HepG2 (cell line): Measurements from ENCODE around the gene ADGRF5. TPM values are rescaled to one million over a fixed set of nuclear protein-coding genes. Genes with fewer than 3 reads are reported as not detected.
"Not testable (repeated sequence)": the region's sequence is repeated elsewhere in the genome, so short reads cannot be mapped to it uniquely, and the experiment has no call there.

ENCODE experiments used
- ATAC-seq: fragments of 200-7000 bp; cut with Tn5 transposase; 3 replicates; pipeline ENCODE4 v1.9.1; 2020; ENCODE audit warnings: mild to moderate bottlenecking, moderate library complexity
- BruUV-seq: library from RNA; stranded (reverse); fragments of 400-500 nt; replicated peaks from 2 replicates; lab custom pipeline; 2021; lab: Mats Ljungman, UMichigan
- CTCF ChIA-PET: fragments of 300-600 bp; formaldehyde crosslinking; extraction: SDS; loops from one replicate; lab custom pipeline; 2021; ENCODE audit warnings: low total read pairs, inconsistent platforms, low intra/inter-chr PET ratio; lab: Yijun Ruan, JAX
- POLR2A ChIA-PET: fragments of 350-600 bp; sonication (Branson Sonifier 250); formaldehyde crosslinking; loops from one replicate; lab custom pipeline; 2020; ENCODE audit warnings: antibody characterized with exemption, inconsistent platforms; lab: Yijun Ruan, JAX
- DNase-seq: peaks from one replicate; pipeline ENCODE4 v3.0.0-alpha.2; 2015; ENCODE audit warnings: low spot score
- FAIRE-seq: peaks from 3 replicates; lab custom pipeline; 2011; peaks lifted over from hg19 to GRCh38; lab: Jason Lieb, UNC
- H2AFZ ChIP-seq: one replicate; pipeline ENCODE4 v1.6.1; 2011; ENCODE audit warnings: low read length, inconsistent platforms
- H3K27ac ChIP-seq: fragments of 300-600 bp; 3 replicates; pipeline ENCODE4 v1.8.0; 2011; ENCODE audit warnings: mixed run types, mild to moderate bottlenecking, mixed read lengths, low read length, inconsistent platforms; ENCODE audit not compliant: insufficient read depth; ENCODE audit errors: extremely low read length
- H3K27me3 ChIP-seq, 2 experiments: fragments of 200-600 bp in 1 of 2; 2 replicates in 1 of 2; 3 replicates in 1 of 2; pipeline versions ENCODE4 v1.6.0 to v1.8.0; 2011; ENCODE audit warnings: low read length in 2 of 2, mild to moderate bottlenecking in 2 of 2, moderate library complexity in 2 of 2, inconsistent platforms in 1 of 2; ENCODE audit not compliant: insufficient read depth in 2 of 2, control insufficient read depth in 1 of 2
- H3K36me3 ChIP-seq, 2 experiments: fragments of 200-600 bp in 1 of 2; replicated peaks in 1 of 2; 2 replicates in 1 of 2; 3 replicates in 1 of 2; pipeline versions ENCODE4 v1.5.1 to v1.8.0; 2011; ENCODE audit warnings: low read length in 2 of 2, inconsistent platforms in 1 of 2; ENCODE audit not compliant: insufficient read depth in 2 of 2, control insufficient read depth in 1 of 2
- H3K4me1 ChIP-seq: 2 replicates; pipeline ENCODE4 v1.5.1; 2012; ENCODE audit warnings: low read length, inconsistent platforms; ENCODE audit not compliant: insufficient read depth
- H3K4me2 ChIP-seq: 2 replicates; pipeline ENCODE4 v1.6.0; 2011; ENCODE audit warnings: low read depth, low read length, inconsistent platforms
- H3K4me3 ChIP-seq, 3 experiments: fragments of 200-600 bp in 1 of 3; sonication (generic), shearing (Covaris generic) in 1 of 3; replicated peaks in 1 of 3; 2 replicates each; pipeline ENCODE4 v1.5.1; 2011 to 2016; ENCODE audit warnings: low read length in 3 of 3, inconsistent platforms in 2 of 3, low read depth in 2 of 3, mild to moderate bottlenecking in 2 of 3, control low read depth in 1 of 3, mixed read lengths in 1 of 3; ENCODE audit not compliant: insufficient read depth in 1 of 3
- H3K79me2 ChIP-seq: one replicate; pipeline ENCODE4 v1.6.1; 2011; ENCODE audit warnings: low read length, inconsistent platforms; ENCODE audit not compliant: insufficient read depth
- H3K9ac ChIP-seq: 2 replicates; pipeline ENCODE4 v1.6.0; 2011; ENCODE audit warnings: mild to moderate bottlenecking, low read depth, low read length, inconsistent platforms; ENCODE audit not compliant: insufficient read depth
- H3K9me3 ChIP-seq: 2 replicates; pipeline ENCODE4 v1.5.1; 2012; ENCODE audit warnings: mild to moderate bottlenecking, low read length
- H4K20me1 ChIP-seq: 2 replicates; pipeline ENCODE4 v1.6.0; 2011; ENCODE audit warnings: inconsistent platforms, mild to moderate bottlenecking, low read length, moderate library complexity; ENCODE audit not compliant: insufficient read depth
- ATF7 ChIP-seq, 2 experiments: fragments of 450-650 bp in 1 of 2; sonication (generic) in 1 of 2; formaldehyde crosslinking in 1 of 2; IDR thresholded peaks; 2 replicates each; pipeline versions ENCODE4 v1.4.0 to v1.6.1; 2016 to 2020; ENCODE audit warnings: antibody characterized with exemption in 1 of 2, mild to moderate bottlenecking in 1 of 2, missing genetic modification reagents in 1 of 2
- CREB1 ChIP-seq, 2 experiments: fragments of 450-650 bp in 1 of 2; IDR thresholded peaks; 2 replicates each; pipeline ENCODE4 v1.6.1; 2016 to 2017; ENCODE audit warnings: control low read depth in 1 of 2, mild to moderate bottlenecking in 1 of 2, missing compliant biosample characterization in 1 of 2, missing genetic modification characterization in 1 of 2
- GATA4 ChIP-seq: sonication (generic); IDR thresholded peaks from 2 replicates; pipeline ENCODE4 v1.6.1; 2016; ENCODE audit warnings: antibody characterized with exemption, low read depth, borderline replicate concordance
- HDAC1 ChIP-seq: sonication (generic); formaldehyde crosslinking; IDR thresholded peaks from 2 replicates; pipeline ENCODE4 v1.5.1; 2020; ENCODE audit warnings: mild to moderate bottlenecking, missing genetic modification reagents
- HMGXB4 ChIP-seq, 2 experiments: sonication (generic) in 1 of 2; formaldehyde crosslinking in 1 of 2; IDR thresholded peaks; 2 replicates each; pipeline versions ENCODE4 v1.4.0 to v1.6.1; 2018 to 2020; ENCODE audit warnings: missing genetic modification reagents in 2 of 2, borderline replicate concordance in 1 of 2, low read depth in 1 of 2, mild to moderate bottlenecking in 1 of 2, missing biosample characterization in 1 of 2
- KAT2B ChIP-seq: fragments of 150-350 bp; IDR thresholded peaks from 2 replicates; pipeline ENCODE4 v1.6.1; 2014; ENCODE audit warnings: low read depth, low read length, borderline replicate concordance
- KDM3A ChIP-seq: IDR thresholded peaks from 2 replicates; pipeline ENCODE4 v1.6.1; 2018; ENCODE audit warnings: low read depth, missing compliant biosample characterization
- KLF15 ChIP-seq: sonication (generic); formaldehyde crosslinking; IDR thresholded peaks from 2 replicates; pipeline ENCODE4 v1.8.1; 2023; ENCODE audit warnings: borderline replicate concordance, mild to moderate bottlenecking, inconsistent platforms, missing genetic modification reagents, mixed read lengths
- MAFF ChIP-seq: IDR thresholded peaks from 2 replicates; pipeline ENCODE4 v1.6.1; 2011; ENCODE audit warnings: low read depth, low read length, improper control_type of control experiment
- MAFK ChIP-seq, 2 experiments: IDR thresholded peaks in 1 of 2; conservative IDR thresholded peaks in 1 of 2; 2 replicates each; pipeline ENCODE4 v1.6.1; 2011; ENCODE audit warnings: improper control_type of control experiment in 2 of 2, low read length in 2 of 2
- MED13 ChIP-seq: sonication (generic); formaldehyde crosslinking; IDR thresholded peaks from 2 replicates; pipeline ENCODE4 v1.5.0; 2020; ENCODE audit warnings: missing genetic modification reagents
- THAP11 ChIP-seq: IDR thresholded peaks from 2 replicates; pipeline ENCODE4 v1.6.1; 2016; ENCODE audit warnings: missing biosample characterization, missing genetic modification reagents
- TRAFD1 ChIP-seq: sonication (generic); formaldehyde crosslinking; IDR thresholded peaks from 2 replicates; pipeline ENCODE4 v1.5.1; 2020; ENCODE audit warnings: missing genetic modification reagents, mild to moderate bottlenecking, borderline replicate concordance
- ZNF850 ChIP-seq: sonication (generic); formaldehyde crosslinking; conservative IDR thresholded peaks from 2 replicates; pipeline ENCODE4 v1.9.0; 2021; ENCODE audit warnings: mild to moderate bottlenecking, missing genetic modification reagents
- WGBS: methylation state at CpG from one replicate; pipeline ENCODE4 v1.1.6; 2017; ENCODE audit warnings: low lambda C conversion rate; 5-methylcytosine and 5-hydroxymethylcytosine counted together
- in situ Hi-C: cut with HindIII; loops from 2 replicates; pipeline ENCODE4 v1.10.0; 2017; ENCODE audit warnings: low pct_unique_long_range_greater_than_20kb; ENCODE audit not compliant: extremely low pct_ligation_motif_present
- intact Hi-C: fragments of 100-400 bp; cut with micrococcal nuclease; formaldehyde crosslinking; loops from one replicate; pipeline ENCODE4 v1.10.0; 2022; ENCODE audit not compliant: unreplicated experiment
- polyA plus RNA-seq, 8 experiments: library from polyadenylated mRNA; depleted of rRNA in 3 of 8; stranded (reverse) in 7 of 8; unstranded in 1 of 8; fragments of >200 nt; fragmentation: Illumina TruSeq in 4 of 8; extraction: Trizol in 4 of 8; gene quantifications; 2 replicates each; pipeline versions ENCODE4 v1.2.1 to v1.2.3, GENCODE V29; 2011 to 2016; ENCODE audit warnings: low read depth in 4 of 8, missing spikeins in 1 of 8, mixed read lengths in 1 of 8; ENCODE audit not compliant: insufficient read depth in 1 of 8
- total RNA-seq, 5 experiments: library from RNA; depleted of rRNA; stranded (reverse); fragments of >200 nt; fragmentation: Illumina TruSeq; extraction: Trizol; gene quantifications; 2 replicates each; pipeline ENCODE4 v1.2.3, GENCODE V29; 2016; ENCODE audit warnings: low read depth in 1 of 5

Gene ADGRF5
- total and polyA plus RNA-seq, 2 of the 13 experiments (the other 11 are each of a cell fraction or from before 2014, with no cell fraction given): not detected

- H3K4me3 ChIP-seq; FAIRE-seq; H3K9me3 ChIP-seq; in situ Hi-C loops; H3K4me1 ChIP-seq; POLR2A ChIA-PET; H3K79me2 ChIP-seq; H4K20me1 ChIP-seq; H3K27ac ChIP-seq; CTCF ChIA-PET; intact Hi-C loops; DNase-seq; H3K9ac ChIP-seq; H3K4me2 ChIP-seq; H2AFZ ChIP-seq; H3K27me3 ChIP-seq; H3K36me3 ChIP-seq; BruUV-seq; ATAC-seq; TF ChIP-seq ATF7 (CRISPR knock-in tag; IDR thresholded peaks at IDR 0.05): not testable (repeated sequence)
- WGBS: 47% methylated on average over 7 of the region's 7 CpGs
- peak; percentile 26; the same call in 1 of the 2 replicates for TF ChIP-seq ATF7 (IDR thresholded peaks at IDR 0.05)
- peak; percentile 98 to 99 for TF ChIP-seq MAFK (conservative IDR thresholded peaks at IDR 0.05 in 1 of 2, IDR thresholded peaks at IDR 0.05 in 1 of 2; ENCODE audit: low read length in 2 of 2)
- peak; percentile 99 for TF ChIP-seq MAFF
These were observed 87.4 kb downstream of the ADGRF5 start for GRCh38 chr6:46834257-46834916.

- H3K9me3 ChIP-seq: no peaks in the 10 kb centered on the region
- WGBS: 40% methylated on average over 3 of the region's 3 CpGs
- H3K27me3 ChIP-seq: no peaks in the 10 kb centered on the region
- DNase-seq: no peak
- no peak overlapping the region for H3K27ac ChIP-seq
- no peak for ATAC-seq
- H3K4me3 ChIP-seq: no peak overlapping the region
- in situ Hi-C loops (no loop called here), intact Hi-C loops (no loop called here)
- no TSS peak for BruUV-seq
- H3K79me2 ChIP-seq: no peaks in the 10 kb centered on the region
- H3K9ac ChIP-seq: no peak overlapping the region
- no peak overlapping the region for H3K4me2 ChIP-seq
- ChIA-PET POLR2A (no interaction called here), CTCF (no interaction called here)
- no peak for FAIRE-seq
- no peaks in the 10 kb centered on the region for H4K20me1 ChIP-seq
- H2AFZ ChIP-seq: no peak overlapping the region
- no peaks in the 10 kb centered on the region for H3K4me1 ChIP-seq
- no peaks in the 10 kb centered on the region for H3K36me3 ChIP-seq
- TF ChIP-seq KDM3A: no peak
- TF ChIP-seq HDAC1: no peak
- no peak for TF ChIP-seq GATA4
- TF ChIP-seq THAP11 (CRISPR knock-in tag): no peak
- no peak for TF ChIP-seq KAT2B
- no peak for TF ChIP-seq MED13 (CRISPR knock-in tag)
- no peak for TF ChIP-seq CREB1 (IDR thresholded peaks at IDR 0.05)
- no peak for TF ChIP-seq CREB1 (CRISPR knock-in tag; IDR thresholded peaks at IDR 0.05)
- TF ChIP-seq KLF15 (CRISPR knock-in tag): no peak
- no peak for TF ChIP-seq HMGXB4 (CRISPR knock-in tag; IDR thresholded peaks at IDR 0.05; ENCODE audit: borderline replicate concordance in 1 of 2, low read depth in 1 of 2)
- no peak for TF ChIP-seq ZNF850
- TF ChIP-seq TRAFD1 (CRISPR knock-in tag): no peak
These were observed 88.9 kb downstream of the ADGRF5 start for GRCh38 chr6:46832816-46833215.
